ENCODE data around the gene FADD.

Gene FADD

DNA sequence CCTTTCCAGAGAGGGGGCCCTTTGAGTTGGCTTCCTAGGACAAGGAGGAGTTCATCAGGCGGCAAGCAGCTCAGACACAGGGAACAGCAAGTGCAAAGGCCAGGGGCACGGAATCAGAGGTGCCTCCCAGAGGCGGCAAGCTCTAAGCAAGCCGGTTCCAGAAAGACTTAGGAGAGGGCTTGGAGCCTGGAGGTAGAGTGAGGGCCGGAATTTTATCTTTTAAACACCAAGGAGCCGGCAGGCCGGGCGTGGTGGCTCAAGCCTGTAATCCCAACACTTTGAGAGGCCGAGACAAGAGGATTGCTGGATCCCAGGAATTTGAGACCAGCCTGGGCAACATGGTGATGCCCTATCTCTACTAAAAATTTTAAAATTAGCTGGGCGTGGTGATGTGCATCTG lies 26.6 kb downstream of the FADD start:
- TF ChIP-seq, protein P1, sequence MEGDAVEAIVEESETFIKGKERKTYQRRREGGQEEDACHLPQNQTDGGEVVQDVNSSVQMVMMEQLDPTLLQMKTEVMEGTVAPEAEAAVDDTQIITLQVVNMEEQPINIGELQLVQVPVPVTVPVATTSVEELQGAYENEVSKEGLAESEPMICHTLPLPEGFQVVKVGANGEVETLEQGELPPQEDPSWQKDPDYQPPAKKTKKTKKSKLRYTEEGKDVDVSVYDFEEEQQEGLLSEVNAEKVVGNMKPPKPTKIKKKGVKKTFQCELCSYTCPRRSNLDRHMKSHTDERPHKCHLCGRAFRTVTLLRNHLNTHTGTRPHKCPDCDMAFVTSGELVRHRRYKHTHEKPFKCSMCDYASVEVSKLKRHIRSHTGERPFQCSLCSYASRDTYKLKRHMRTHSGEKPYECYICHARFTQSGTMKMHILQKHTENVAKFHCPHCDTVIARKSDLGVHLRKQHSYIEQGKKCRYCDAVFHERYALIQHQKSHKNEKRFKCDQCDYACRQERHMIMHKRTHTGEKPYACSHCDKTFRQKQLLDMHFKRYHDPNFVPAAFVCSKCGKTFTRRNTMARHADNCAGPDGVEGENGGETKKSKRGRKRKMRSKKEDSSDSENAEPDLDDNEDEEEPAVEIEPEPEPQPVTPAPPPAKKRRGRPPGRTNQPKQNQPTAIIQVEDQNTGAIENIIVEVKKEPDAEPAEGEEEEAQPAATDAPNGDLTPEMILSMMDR (IDR thresholded peaks at IDR 0.05; ENCODE audit: borderline replicate concordance, insufficient read depth, low read depth, low read length): no peak
- no peak overlapping the region for H3K4me3 ChIP-seq (ENCODE audit: low read depth, low read length)

DNA sequence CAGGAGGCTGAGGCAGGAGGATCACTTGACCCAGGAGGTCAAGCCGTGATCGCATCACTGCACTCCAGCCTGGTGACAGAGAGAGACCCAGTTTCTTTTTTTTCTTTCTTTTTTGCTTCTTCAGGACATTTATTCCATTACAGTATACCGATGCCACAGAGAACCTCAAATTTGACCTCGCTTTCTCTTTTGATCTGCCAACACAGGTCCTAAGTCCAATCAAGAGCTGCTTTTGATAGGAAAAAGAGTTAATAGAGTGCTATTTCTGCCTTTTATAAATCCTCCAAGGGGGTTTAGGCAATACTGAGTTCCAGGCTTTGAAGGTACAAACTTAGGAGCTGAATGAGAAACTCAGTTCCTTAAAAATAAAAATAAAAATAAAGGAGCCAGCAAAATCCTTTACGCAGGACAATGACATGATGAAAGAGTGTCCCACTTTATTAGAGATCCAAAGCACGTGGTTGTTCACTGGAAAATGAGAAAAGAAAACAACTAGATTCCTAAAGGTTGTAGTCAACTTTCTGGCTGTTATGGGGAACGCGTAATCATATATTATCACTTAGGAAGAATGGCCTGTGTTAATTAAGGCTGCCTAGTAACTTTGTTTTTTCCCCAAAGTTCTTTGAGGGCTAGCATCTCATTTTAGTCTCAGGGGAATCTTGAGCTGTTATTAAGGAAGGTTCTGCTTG lies 27.2 kb downstream of the FADD start:
- TF ChIP-seq, protein P1 (IDR thresholded peaks at IDR 0.05; ENCODE audit: borderline replicate concordance, insufficient read depth, low read depth, low read length): no peak
- no peak overlapping the region for H3K4me3 ChIP-seq (ENCODE audit: low read depth, low read length)

DNA sequence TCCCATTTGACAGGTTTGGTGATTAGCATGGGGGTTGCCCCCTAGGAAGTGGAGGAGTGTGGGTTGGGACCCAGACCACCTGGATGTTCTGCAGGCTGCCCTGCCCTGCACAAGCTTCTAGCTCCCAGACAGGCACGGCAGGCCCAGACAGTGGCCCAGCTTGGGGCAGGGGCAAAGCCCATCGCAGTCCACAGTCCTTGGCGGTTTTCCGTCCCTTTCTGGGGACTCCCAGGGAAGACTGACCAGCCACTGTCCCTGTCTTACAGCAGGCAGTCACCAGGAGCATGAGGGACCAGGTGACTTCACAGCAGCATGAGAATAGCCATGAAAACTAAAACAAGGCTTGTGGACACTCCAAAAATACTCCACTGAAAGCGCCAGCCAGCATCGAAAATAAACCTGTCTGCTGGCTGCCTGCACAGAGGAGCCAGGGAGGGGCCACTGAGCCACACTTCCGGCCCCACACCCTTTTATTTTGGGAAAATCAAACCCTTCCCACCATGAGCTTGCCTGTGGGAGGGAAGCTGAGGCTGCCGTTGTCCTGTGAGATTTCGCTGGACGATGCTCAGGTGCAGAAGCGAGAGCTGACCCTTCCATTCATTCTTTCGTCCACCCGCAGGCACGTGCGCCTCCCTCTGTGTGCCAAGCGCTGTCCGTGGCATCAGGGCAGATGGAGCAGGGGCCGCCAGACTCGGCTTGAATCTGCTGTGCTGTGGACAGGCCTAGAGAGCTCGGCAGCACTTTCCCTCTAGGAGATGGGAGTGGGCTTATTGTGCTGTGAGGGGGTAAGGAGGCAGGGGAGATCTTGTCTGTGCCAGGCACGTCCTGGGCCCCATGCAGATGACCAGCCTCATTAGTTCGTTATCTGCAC lies 28.0 kb downstream of the FADD start:
- H3K4me3 ChIP-seq (ENCODE audit: low read depth, low read length): no peak overlapping the region
- TF ChIP-seq, protein P1 (IDR thresholded peaks at IDR 0.05; ENCODE audit: borderline replicate concordance, insufficient read depth, low read depth, low read length): no peak

DNA sequence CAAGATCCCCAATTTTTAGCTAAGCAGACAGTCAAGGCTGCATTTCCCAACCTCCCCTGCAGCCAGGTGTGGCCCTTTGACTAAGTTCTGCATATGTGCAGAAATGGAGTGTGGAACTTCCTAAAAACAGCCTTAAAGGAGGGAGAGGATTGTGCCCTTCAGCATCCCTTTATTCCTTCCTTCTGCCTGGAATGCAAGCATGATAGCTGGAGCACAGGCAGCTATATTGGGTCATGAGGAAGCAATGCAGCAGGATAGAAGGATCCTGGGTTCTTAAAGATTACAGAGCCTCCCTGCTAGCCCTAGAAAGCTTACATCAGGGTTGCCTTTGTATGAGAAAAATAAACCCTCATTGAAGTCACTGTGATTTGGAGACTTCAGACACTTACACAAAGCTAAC lies 29.9 kb downstream of the FADD start:
- H3K4me3 ChIP-seq (ENCODE audit: low read depth, low read length): no peak overlapping the region
- TF ChIP-seq, protein P1 (IDR thresholded peaks at IDR 0.05; ENCODE audit: borderline replicate concordance, insufficient read depth, low read depth, low read length): no peak

DNA sequence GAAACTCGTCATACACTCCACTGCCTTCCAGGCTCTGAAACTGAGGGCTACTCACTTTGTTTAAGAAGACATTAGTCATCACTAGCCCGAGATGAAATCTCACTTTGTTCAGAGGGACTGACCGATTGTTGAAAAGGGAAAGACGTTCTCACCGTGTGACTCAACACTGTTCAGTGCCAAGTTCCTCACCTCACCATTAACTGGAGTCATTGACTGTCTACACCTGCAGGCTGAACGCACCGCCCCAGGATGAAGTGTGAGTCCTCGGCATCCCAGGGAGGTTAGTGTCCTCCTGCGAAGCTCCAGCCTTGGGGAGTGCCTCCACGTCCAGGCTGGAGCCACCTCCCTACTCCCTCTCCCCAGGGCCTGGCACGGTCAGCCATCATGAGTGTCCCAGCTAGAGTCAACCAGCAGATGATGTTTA lies 30.4 kb downstream of the FADD start:
- H3K4me3 ChIP-seq (ENCODE audit: low read depth, low read length): no peak overlapping the region
- TF ChIP-seq, protein P1 (IDR thresholded peaks at IDR 0.05; ENCODE audit: borderline replicate concordance, insufficient read depth, low read depth, low read length): no peak

DNA sequence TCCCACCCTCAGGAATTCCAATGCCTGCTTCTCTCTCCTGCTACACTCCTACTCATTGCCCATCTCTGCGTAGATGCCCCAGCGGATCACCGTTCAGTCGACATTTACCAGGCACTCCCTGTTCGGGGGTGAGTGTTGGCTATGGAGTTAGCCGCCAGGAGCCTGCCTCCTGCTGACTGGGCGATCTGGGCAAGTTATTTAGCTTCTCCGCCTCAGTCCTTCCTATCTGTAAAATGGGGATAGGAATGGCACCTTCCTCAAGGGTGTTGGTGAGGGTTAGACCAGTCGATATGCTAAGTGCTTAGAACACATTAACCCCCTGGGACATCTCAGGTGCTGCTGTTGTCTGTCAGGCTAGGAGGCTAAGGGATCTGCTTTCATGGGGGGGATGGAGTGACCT lies 30.9 kb downstream of the FADD start:
- TF ChIP-seq, protein P1 (IDR thresholded peaks at IDR 0.05; ENCODE audit: borderline replicate concordance, insufficient read depth, low read depth, low read length): no peak
- H3K4me3 ChIP-seq (ENCODE audit: low read depth, low read length): no peak overlapping the region
